ENCODE results near the gene RPL32.
"Not testable (repeated sequence)": the region's sequence is repeated elsewhere in the genome, so short reads cannot be mapped to it uniquely, and the experiment has no call there.

The RPL32 gene

GRCh38 chr3:12861611-12862010 is 20.2 kb upstream of the RPL32 start:
- Mint-ChIP-seq H3K4me3 (no peak overlapping the region), H3K4me1 (no peaks in the 10 kb centered on the region), H3K36me3 (ENCODE audit: low read depth) (no peaks in the 10 kb centered on the region), H3K9me3 (peaks cover 2% of the 10 kb centered on the region), H3K27me3 (ENCODE audit: low read depth) (peaks cover 8% of the 10 kb centered on the region), H3K27ac (no peak overlapping the region)
- TF ChIP-seq CTCF (IDR thresholded peaks at IDR 0.05; ENCODE audit: unreplicated experiment in 3 of 3) = no peak

DNA sequence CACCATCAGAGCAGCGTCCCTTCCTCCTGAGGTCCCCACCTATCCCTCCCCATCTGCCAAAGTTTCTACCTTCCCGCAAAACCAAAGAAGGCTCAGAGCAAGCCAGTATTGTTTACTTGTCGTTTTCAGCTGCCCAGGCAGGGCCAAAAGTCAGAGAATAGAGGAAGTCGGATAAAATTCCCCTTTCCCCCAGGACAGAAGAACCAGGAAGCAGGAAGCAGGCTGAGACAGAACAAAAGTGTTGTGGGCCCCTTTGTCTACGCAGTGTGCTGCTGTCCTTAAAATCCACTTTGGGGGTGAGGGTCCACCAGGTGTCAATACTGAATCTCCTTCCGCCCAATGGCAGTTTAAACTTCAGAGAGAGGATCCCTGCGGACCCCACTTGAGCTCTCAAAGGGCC is 18.5 kb upstream of the RPL32 start:
- no peaks in the 10 kb centered on the region for H3K36me3 Mint-ChIP-seq (ENCODE audit: low read depth)
- no peaks in the 10 kb centered on the region for H3K4me1 Mint-ChIP-seq
- H3K27ac Mint-ChIP-seq = no peak overlapping the region
- TF ChIP-seq CTCF (IDR thresholded peaks at IDR 0.05; ENCODE audit: unreplicated experiment in 3 of 3) = no peak
- no peaks in the 10 kb centered on the region for H3K9me3 Mint-ChIP-seq
- peaks cover 14% of the 10 kb centered on the region for H3K27me3 Mint-ChIP-seq (ENCODE audit: low read depth)
- no peak overlapping the region for H3K4me3 Mint-ChIP-seq

DNA sequence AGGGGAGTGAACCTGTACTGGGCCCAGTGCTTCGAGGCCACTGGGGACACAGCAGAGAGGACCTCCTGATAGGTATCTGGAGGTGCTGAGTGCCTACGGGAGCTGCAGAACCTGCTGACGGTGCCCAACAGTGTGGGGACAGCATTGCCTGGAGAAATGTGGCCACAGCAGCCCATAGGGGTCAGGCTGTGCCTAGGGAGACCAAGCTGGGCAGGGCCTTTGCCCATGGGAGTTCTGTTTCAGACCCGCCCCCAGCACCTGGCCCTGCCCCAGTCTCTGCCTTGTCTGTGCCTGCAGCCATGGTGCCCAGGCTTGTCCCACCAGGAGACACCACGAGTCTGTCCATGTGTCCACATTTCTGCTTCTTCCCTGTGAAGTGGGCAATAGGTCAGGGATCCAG is 15.3 kb upstream of the RPL32 start:
- Mint-ChIP-seq H3K36me3 (ENCODE audit: low read depth) (no peaks in the 10 kb centered on the region), H3K9me3 (no peaks in the 10 kb centered on the region), H3K27me3 (ENCODE audit: low read depth) (peaks cover 20% of the 10 kb centered on the region), H3K4me3 (no peak overlapping the region), H3K4me1 (no peaks in the 10 kb centered on the region), H3K27ac (no peak overlapping the region)
- no peak for TF ChIP-seq CTCF (IDR thresholded peaks at IDR 0.05; ENCODE audit: unreplicated experiment in 3 of 3)

DNA sequence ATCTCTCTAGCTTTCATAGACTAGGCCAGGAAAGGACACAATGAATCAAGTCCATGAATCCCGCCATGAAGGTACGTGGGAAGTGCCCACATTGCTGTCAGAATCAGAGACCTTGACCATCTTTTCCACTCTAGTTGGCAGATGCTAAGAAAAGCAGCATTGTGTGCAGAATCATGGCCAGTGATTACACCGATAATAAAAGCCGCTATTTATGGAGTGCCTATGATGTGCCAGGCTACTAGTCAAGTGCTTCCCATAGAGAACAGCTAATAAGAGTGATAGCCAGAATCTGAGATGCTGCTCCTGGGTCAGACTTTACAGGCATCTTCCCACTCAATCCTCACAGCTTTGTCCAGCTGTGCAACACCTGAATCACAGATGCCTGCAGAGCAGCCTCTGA is 13.2 kb upstream of the RPL32 start:
- no peaks in the 10 kb centered on the region for H3K9me3 Mint-ChIP-seq
- no peak overlapping the region for H3K4me3 Mint-ChIP-seq
- H3K27me3 Mint-ChIP-seq (ENCODE audit: low read depth) = peaks cover 26% of the 10 kb centered on the region
- no peaks in the 10 kb centered on the region for H3K4me1 Mint-ChIP-seq
- no peak overlapping the region for H3K27ac Mint-ChIP-seq
- H3K36me3 Mint-ChIP-seq (ENCODE audit: low read depth) = no peaks in the 10 kb centered on the region
- TF ChIP-seq CTCF (IDR thresholded peaks at IDR 0.05; ENCODE audit: unreplicated experiment in 3 of 3) = no peak

DNA sequence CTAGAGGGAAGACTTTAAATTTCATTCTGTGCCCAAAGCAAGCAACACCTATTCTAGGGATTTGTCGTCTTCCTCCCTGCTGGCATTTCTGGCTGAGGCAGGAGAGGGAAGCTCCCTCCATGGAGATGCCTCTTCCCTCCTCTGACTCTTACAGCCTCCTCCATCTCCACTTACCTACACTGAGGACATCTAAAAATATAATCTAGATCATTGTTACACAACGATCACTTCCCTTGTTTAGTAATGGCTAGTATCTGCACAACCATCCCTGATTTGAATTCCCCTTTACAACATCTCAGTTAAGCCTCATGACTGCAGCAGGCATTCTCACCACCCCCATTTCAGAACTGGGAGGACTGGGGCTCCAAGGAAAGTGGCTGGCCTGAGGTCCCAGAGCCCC is 12.5 kb upstream of the RPL32 start:
- not testable (repeated sequence) for H3K9me3 Mint-ChIP-seq, H3K27ac Mint-ChIP-seq
- peaks cover 19% of the 10 kb centered on the region for H3K27me3 Mint-ChIP-seq (ENCODE audit: low read depth)

DNA sequence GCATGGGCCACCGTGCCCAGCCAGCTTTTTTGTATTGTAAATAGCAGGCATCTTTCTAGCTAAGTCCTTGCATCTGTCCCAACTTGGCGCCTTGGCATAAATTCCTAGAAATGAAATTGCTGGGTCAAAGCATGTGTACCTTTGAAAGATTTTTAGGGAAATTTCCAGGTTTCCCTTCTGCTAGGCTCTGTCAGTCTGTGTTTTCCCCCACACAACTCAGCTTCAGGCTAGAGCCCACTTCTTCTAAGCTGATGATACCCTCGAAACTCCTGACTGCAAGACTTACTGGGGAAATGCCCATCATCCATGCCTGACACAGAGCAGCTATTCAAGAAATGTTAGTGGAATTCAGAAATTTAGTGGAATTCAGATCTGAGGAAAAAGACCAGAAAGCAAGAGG is 10.8 kb upstream of the RPL32 start:
- TF ChIP-seq CTCF (IDR thresholded peaks at IDR 0.05; ENCODE audit: unreplicated experiment in 3 of 3) = no peak
- Mint-ChIP-seq H3K9me3 (no peaks in the 10 kb centered on the region), H3K36me3 (ENCODE audit: low read depth) (no peaks in the 10 kb centered on the region), H3K27ac (no peak overlapping the region), H3K27me3 (ENCODE audit: low read depth) (peaks cover 18% of the 10 kb centered on the region), H3K4me1 (no peaks in the 10 kb centered on the region), H3K4me3 (no peak overlapping the region)

More for the DNA sequence above, 12.5 kb upstream of the RPL32 start:
- H3K4me1 Mint-ChIP-seq; H3K4me3 Mint-ChIP-seq; H3K36me3 Mint-ChIP-seq (ENCODE audit: low read depth): not testable (repeated sequence)

Measured in nephron (organoid).